ENCODE data around the gene B4GALT2.
A peak's percentile ranks its signal among the peaks of the same experiment; 100 is the strongest.

Gene B4GALT2

GRCh38 chr1:43982808-43983207 lies 3.8 kb downstream of the B4GALT2 start:
- no peak overlapping the region for H3K9ac ChIP-seq (ENCODE audit: low read depth, low read length, poor library complexity)
- H3K4me3 ChIP-seq (ENCODE audit: low read length in 2 of 2): no peak overlapping the region
- no peak overlapping the region for H3K23ac ChIP-seq (ENCODE audit: low read depth, low read length, poor library complexity)
- H3K27ac ChIP-seq (replicated peaks; ENCODE audit: low read length): no peak overlapping the region
- H3K14ac ChIP-seq (ENCODE audit: low read length): no peak overlapping the region
- no peak overlapping the region for H2AFZ ChIP-seq (ENCODE audit: low read length)
- H3K4me2 ChIP-seq (ENCODE audit: insufficient read depth, low read length, poor library complexity, severe bottlenecking): no peak overlapping the region
- H3K27me3 ChIP-seq (ENCODE audit: control insufficient read depth in 3 of 3, insufficient read depth in 3 of 3, low read depth in 1 of 3, low read length in 3 of 3): no peaks in the 10 kb centered on the region
- WGBS, 2 donors (ENCODE audit: extremely low coverage in 2 of 2, insufficient read length in 2 of 2, insufficient replicate concordance in 1 of 2): 100% methylated on average over 5 of the region's 15 CpGs; no CpG with 5 or more reads in 1 of the 2 donors
- DNase-seq (ENCODE audit: low spot score): no peak
- no peak overlapping the region for H2BK120ac ChIP-seq (ENCODE audit: low read depth, low read length)
- peaks cover 29% of the 10 kb centered on the region for H3K79me1 ChIP-seq (ENCODE audit: low read depth, low read length)
- no peak overlapping the region for H2BK12ac ChIP-seq (ENCODE audit: low read length)
- no peak overlapping the region for H3K18ac ChIP-seq (ENCODE audit: low read length)
- H2BK15ac ChIP-seq (ENCODE audit: low read length): no peak overlapping the region
- H4K8ac ChIP-seq (ENCODE audit: low read depth, low read length): no peak overlapping the region
- H4K91ac ChIP-seq (ENCODE audit: low read depth, low read length, poor library complexity): no peak overlapping the region
- H2BK5ac ChIP-seq (ENCODE audit: low read length): no peak overlapping the region
- no peak overlapping the region for H3K4ac ChIP-seq (ENCODE audit: low read length)
- no peaks in the 10 kb centered on the region for H3K9me3 ChIP-seq (replicated peaks in 1 of 2; ENCODE audit: control insufficient read depth in 2 of 2, insufficient read depth in 1 of 2, low read depth in 1 of 2, low read length in 2 of 2)
- H2AK5ac ChIP-seq (ENCODE audit: low read depth, low read length): no peak overlapping the region
- peaks cover 35 to 76% of the 10 kb centered on the region in 2 donors for H3K36me3 ChIP-seq (replicated peaks in 1 of 2; ENCODE audit: control insufficient read depth in 2 of 2, insufficient read depth in 2 of 2, low read length in 2 of 2)
- peaks cover 14 to 16% of the 10 kb centered on the region in 2 donors for H3K4me1 ChIP-seq (ENCODE audit: control insufficient read depth in 2 of 2, insufficient read depth in 1 of 2, low read depth in 1 of 2, low read length in 2 of 2)

- H3K14ac ChIP-seq (ENCODE audit: low read length): no peak overlapping the region
- DNase-seq (ENCODE audit: low spot score): no peak
- H2BK120ac ChIP-seq (ENCODE audit: low read depth, low read length): no peak overlapping the region
- H4K8ac ChIP-seq (ENCODE audit: low read depth, low read length): no peak overlapping the region
- no peak overlapping the region for H3K23ac ChIP-seq (ENCODE audit: low read depth, low read length, poor library complexity)
- no peak overlapping the region for H2AK5ac ChIP-seq (ENCODE audit: low read depth, low read length)
- peaks cover 27% of the 10 kb centered on the region for H3K79me1 ChIP-seq (ENCODE audit: low read depth, low read length)
- WGBS, 2 donors (ENCODE audit: extremely low coverage in 2 of 2, insufficient read length in 2 of 2, insufficient replicate concordance in 1 of 2): no CpG with 5 or more reads among the region's 12 CpGs
- H3K4me2 ChIP-seq (ENCODE audit: insufficient read depth, low read length, poor library complexity, severe bottlenecking): no peak overlapping the region
- H3K4ac ChIP-seq (ENCODE audit: low read length): no peak overlapping the region
- no peaks in the 10 kb centered on the region for H3K27me3 ChIP-seq (ENCODE audit: control insufficient read depth in 3 of 3, insufficient read depth in 3 of 3, low read depth in 1 of 3, low read length in 3 of 3)
- H3K4me3 ChIP-seq (ENCODE audit: low read length in 2 of 2): no peak overlapping the region
- H3K18ac ChIP-seq (ENCODE audit: low read length): no peak overlapping the region
- H2BK5ac ChIP-seq (ENCODE audit: low read length): peak overlapping the region; percentile 24
- H2BK15ac ChIP-seq (ENCODE audit: low read length): no peak overlapping the region
- H3K27ac ChIP-seq (replicated peaks; ENCODE audit: low read length): no peak overlapping the region
- peaks cover 10 to 12% of the 10 kb centered on the region in 2 donors for H3K4me1 ChIP-seq (ENCODE audit: control insufficient read depth in 2 of 2, insufficient read depth in 1 of 2, low read depth in 1 of 2, low read length in 2 of 2)
- H2BK12ac ChIP-seq (ENCODE audit: low read length): no peak overlapping the region
- no peak overlapping the region for H2AFZ ChIP-seq (ENCODE audit: low read length)
- H3K9ac ChIP-seq (ENCODE audit: low read depth, low read length, poor library complexity): no peak overlapping the region
- no peaks in the 10 kb centered on the region for H3K9me3 ChIP-seq (replicated peaks in 1 of 2; ENCODE audit: control insufficient read depth in 2 of 2, insufficient read depth in 1 of 2, low read depth in 1 of 2, low read length in 2 of 2)
- H4K91ac ChIP-seq (ENCODE audit: low read depth, low read length, poor library complexity): no peak overlapping the region
- H3K36me3 ChIP-seq (replicated peaks in 1 of 2; ENCODE audit: control insufficient read depth in 2 of 2, insufficient read depth in 2 of 2, low read length in 2 of 2): peaks cover 31 to 76% of the 10 kb centered on the region in 2 donors
Observed at GRCh38 chr1:43983253-43983899, 4.4 kb downstream of the B4GALT2 start.

DNA sequence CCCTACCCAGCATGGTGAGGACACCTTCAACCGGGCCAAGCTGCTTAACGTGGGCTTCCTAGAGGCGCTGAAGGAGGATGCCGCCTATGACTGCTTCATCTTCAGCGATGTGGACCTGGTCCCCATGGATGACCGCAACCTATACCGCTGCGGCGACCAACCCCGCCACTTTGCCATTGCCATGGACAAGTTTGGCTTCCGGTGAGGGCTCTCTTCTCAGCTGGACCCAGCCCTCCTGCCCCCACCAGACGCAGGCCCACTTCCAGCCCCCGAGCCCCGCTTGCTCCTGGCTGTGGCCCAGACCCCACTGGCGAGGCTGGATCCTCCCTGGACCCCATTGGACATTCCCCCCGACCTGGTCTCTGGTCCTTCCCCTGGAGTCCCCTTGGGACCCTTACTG lies 5.8 kb downstream of the B4GALT2 start:
- Histone ChIP-seq H2BK12ac (ENCODE audit: low read length) (no peak overlapping the region), H3K4me3 (ENCODE audit: low read length in 2 of 2) (no peak overlapping the region), H4K91ac (ENCODE audit: low read depth, low read length, poor library complexity) (no peak overlapping the region), H3K14ac (ENCODE audit: low read length) (peak overlapping the region; percentile 28), H3K27ac (replicated peaks; ENCODE audit: low read length) (no peak overlapping the region), H2BK120ac (ENCODE audit: low read depth, low read length) (no peak overlapping the region), H3K9me3 (replicated peaks in 1 of 2; ENCODE audit: control insufficient read depth in 2 of 2, insufficient read depth in 1 of 2, low read depth in 1 of 2, low read length in 2 of 2) (no peaks in the 10 kb centered on the region), H3K79me1 (ENCODE audit: low read depth, low read length) (peaks cover 25% of the 10 kb centered on the region), H2BK5ac (ENCODE audit: low read length) (no peak overlapping the region), H3K36me3 (replicated peaks in 1 of 2; ENCODE audit: control insufficient read depth in 2 of 2, insufficient read depth in 2 of 2, low read length in 2 of 2) (peaks cover 31 to 76% of the 10 kb centered on the region in 2 donors), H3K4ac (ENCODE audit: low read length) (no peak overlapping the region), H3K4me2 (ENCODE audit: insufficient read depth, low read length, poor library complexity, severe bottlenecking) (no peak overlapping the region), H2BK15ac (ENCODE audit: low read length) (no peak overlapping the region), H2AK5ac (ENCODE audit: low read depth, low read length) (no peak overlapping the region), H2AFZ (ENCODE audit: low read length) (no peak overlapping the region), H3K4me1 (ENCODE audit: control insufficient read depth in 2 of 2, insufficient read depth in 1 of 2, low read depth in 1 of 2, low read length in 2 of 2) (peaks cover 8 to 10% of the 10 kb centered on the region in 2 donors), H4K8ac (ENCODE audit: low read depth, low read length) (no peak overlapping the region), H3K9ac (ENCODE audit: low read depth, low read length, poor library complexity) (no peak overlapping the region), H3K23ac (ENCODE audit: low read depth, low read length, poor library complexity) (peak overlapping the region; percentile 26), H3K18ac (ENCODE audit: low read length) (no peak overlapping the region), H3K27me3 (ENCODE audit: control insufficient read depth in 3 of 3, insufficient read depth in 3 of 3, low read depth in 1 of 3, low read length in 3 of 3) (no peaks in the 10 kb centered on the region)
- no CpG with 5 or more reads among the region's 16 CpGs for WGBS, 2 donors (ENCODE audit: extremely low coverage in 2 of 2, insufficient read length in 2 of 2, insufficient replicate concordance in 1 of 2)
- no peak for DNase-seq (ENCODE audit: low spot score)

GRCh38 chr1:43985984-43986595 lies 7.1 kb downstream of the B4GALT2 start:
- Histone ChIP-seq H3K4ac (ENCODE audit: low read length) (no peak overlapping the region), H3K27ac (replicated peaks; ENCODE audit: low read length) (no peak overlapping the region), H4K8ac (ENCODE audit: low read depth, low read length) (no peak overlapping the region), H4K91ac (ENCODE audit: low read depth, low read length, poor library complexity) (no peak overlapping the region), H2AK5ac (ENCODE audit: low read depth, low read length) (no peak overlapping the region), H3K27me3 (ENCODE audit: control insufficient read depth in 3 of 3, insufficient read depth in 3 of 3, low read depth in 1 of 3, low read length in 3 of 3) (no peaks in the 10 kb centered on the region), H2BK5ac (ENCODE audit: low read length) (no peak overlapping the region), H3K14ac (ENCODE audit: low read length) (no peak overlapping the region), H2AFZ (ENCODE audit: low read length) (no peak overlapping the region), H2BK120ac (ENCODE audit: low read depth, low read length) (no peak overlapping the region), H3K9ac (ENCODE audit: low read depth, low read length, poor library complexity) (no peak overlapping the region), H3K4me1 (ENCODE audit: control insufficient read depth in 2 of 2, insufficient read depth in 1 of 2, low read depth in 1 of 2, low read length in 2 of 2) (peaks cover 1 to 4% of the 10 kb centered on the region in 2 donors), H3K4me3 (ENCODE audit: low read length in 2 of 2) (no peak overlapping the region), H3K9me3 (replicated peaks in 1 of 2; ENCODE audit: control insufficient read depth in 2 of 2, insufficient read depth in 1 of 2, low read depth in 1 of 2, low read length in 2 of 2) (no peaks in the 10 kb centered on the region), H3K23ac (ENCODE audit: low read depth, low read length, poor library complexity) (no peak overlapping the region), H3K4me2 (ENCODE audit: insufficient read depth, low read length, poor library complexity, severe bottlenecking) (no peak overlapping the region), H3K36me3 (replicated peaks in 1 of 2; ENCODE audit: control insufficient read depth in 2 of 2, insufficient read depth in 2 of 2, low read length in 2 of 2) (peaks cover 29 to 72% of the 10 kb centered on the region in 2 donors), H3K18ac (ENCODE audit: low read length) (no peak overlapping the region), H2BK12ac (ENCODE audit: low read length) (no peak overlapping the region), H3K79me1 (ENCODE audit: low read depth, low read length) (peaks cover 13% of the 10 kb centered on the region), H2BK15ac (ENCODE audit: low read length) (no peak overlapping the region)
- no peak for DNase-seq (ENCODE audit: low spot score)
- no CpG with 5 or more reads among the region's 4 CpGs for WGBS, 2 donors (ENCODE audit: extremely low coverage in 2 of 2, insufficient read length in 2 of 2, insufficient replicate concordance in 1 of 2)
